AG09309 (cell line): ENCODE data around the gene BTNL9.
"Not testable (repeated sequence)": the region's sequence is repeated elsewhere in the genome, so short reads cannot be mapped to it uniquely, and the experiment has no call there.

ENCODE experiments used
- DNase-seq: peaks from one replicate; pipeline ENCODE4 v3.0.0-alpha.2; 2010; ENCODE audit warnings: low read depth
- H3K4me3 ChIP-seq: 2 replicates; pipeline ENCODE4 v1.5.1; 2011; ENCODE audit warnings: mild to moderate bottlenecking, low read depth, low read length, moderate library complexity; ENCODE audit not compliant: control insufficient read depth
- TF ChIP-seq, protein P1 (sequence below): IDR thresholded peaks from 2 replicates; pipeline ENCODE4 v1.5.1; 2011; ENCODE audit warnings: mild to moderate bottlenecking, low read depth, low read length, inconsistent platforms; ENCODE audit not compliant: insufficient read depth, control insufficient read depth; ENCODE audit errors: missing control alignments

Gene BTNL9

DNA sequence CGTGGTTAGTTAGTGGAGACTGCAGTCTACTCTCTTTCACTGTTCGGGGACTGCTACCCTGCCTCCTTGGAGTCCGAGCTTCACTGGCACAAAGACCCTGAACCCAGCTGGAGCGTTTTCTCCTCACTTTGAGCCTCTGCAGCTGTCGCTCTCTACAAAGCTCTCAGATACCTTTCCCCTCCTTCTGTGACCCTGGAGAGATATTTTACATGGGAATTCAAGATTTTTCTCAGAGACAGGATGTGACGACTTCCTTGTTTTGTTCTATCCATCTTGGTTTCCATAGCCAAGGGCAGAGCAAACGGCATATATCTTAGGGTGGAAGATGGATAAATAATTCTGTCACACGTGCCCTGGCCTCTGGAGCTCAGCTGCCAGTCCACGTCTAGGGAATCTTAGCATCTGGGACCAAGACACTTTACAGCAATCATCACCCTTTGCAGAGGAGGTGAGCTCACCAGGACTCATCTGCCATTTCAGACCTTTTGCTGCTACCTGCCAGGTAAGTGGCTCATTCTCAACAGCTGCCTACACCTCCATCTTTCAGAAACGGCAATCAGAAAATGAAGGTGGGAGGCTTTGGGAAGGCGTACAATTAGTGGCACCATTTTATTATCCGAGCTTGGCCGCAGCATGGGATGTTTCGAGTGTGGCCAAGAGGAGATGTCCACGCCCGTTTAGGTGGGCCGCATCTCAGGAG lies at the start of gene BTNL9:
TSS of gene BTNL9 (plus strand) at position 336 of the 700 bp plus-strand sequence. CDS start 5,224 bp downstream, outside the sequence.
- TF ChIP-seq, protein P1, sequence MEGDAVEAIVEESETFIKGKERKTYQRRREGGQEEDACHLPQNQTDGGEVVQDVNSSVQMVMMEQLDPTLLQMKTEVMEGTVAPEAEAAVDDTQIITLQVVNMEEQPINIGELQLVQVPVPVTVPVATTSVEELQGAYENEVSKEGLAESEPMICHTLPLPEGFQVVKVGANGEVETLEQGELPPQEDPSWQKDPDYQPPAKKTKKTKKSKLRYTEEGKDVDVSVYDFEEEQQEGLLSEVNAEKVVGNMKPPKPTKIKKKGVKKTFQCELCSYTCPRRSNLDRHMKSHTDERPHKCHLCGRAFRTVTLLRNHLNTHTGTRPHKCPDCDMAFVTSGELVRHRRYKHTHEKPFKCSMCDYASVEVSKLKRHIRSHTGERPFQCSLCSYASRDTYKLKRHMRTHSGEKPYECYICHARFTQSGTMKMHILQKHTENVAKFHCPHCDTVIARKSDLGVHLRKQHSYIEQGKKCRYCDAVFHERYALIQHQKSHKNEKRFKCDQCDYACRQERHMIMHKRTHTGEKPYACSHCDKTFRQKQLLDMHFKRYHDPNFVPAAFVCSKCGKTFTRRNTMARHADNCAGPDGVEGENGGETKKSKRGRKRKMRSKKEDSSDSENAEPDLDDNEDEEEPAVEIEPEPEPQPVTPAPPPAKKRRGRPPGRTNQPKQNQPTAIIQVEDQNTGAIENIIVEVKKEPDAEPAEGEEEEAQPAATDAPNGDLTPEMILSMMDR, result no peak
- DNase-seq, result no peak
- no peak within 1 kb of the TSS for H3K4me3 ChIP-seq

DNA sequence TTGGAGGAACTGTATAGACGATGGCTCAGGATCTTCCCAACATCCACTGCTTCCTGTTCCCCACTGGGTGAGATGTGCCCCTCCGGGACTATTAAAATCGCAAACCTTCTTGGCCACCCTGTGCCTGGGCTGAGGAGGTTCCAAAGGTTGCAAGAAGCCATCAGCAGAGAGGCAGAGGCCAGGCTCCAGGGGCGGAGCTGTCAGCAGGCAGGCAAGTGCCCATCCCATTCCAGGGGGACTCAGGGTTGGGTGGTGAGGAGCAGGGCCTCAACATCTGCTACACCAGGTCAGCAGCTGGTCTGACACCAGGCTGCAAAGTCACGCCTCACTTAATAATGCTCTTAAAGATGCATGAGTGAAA lies 49.2 kb upstream of the BTNL9 start:
- TF ChIP-seq, protein P1, result no peak
- no peak for DNase-seq
- H3K4me3 ChIP-seq, result no peak overlapping the region

DNA sequence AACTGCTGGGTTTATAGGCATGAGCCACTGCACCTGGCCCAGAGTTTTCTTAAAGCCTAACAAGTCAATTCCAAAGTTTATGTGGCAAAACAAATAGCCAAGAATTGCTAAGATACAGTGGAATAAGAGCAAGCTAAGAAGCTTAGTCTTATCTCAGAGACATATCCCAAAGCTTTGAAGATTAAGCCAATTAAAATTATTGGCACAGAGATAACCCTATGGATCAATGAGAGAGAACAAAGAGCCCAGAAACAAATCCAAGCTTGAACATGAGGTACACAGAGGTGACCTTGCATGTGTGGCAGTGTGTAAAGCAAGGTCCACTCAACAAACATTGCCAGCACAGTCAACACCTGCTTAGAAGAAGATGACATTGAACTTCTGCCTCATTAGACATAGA lies 38.1 kb upstream of the BTNL9 start:
- DNase-seq, result no peak
- no peak overlapping the region for H3K4me3 ChIP-seq
- TF ChIP-seq, protein P1, result no peak

DNA sequence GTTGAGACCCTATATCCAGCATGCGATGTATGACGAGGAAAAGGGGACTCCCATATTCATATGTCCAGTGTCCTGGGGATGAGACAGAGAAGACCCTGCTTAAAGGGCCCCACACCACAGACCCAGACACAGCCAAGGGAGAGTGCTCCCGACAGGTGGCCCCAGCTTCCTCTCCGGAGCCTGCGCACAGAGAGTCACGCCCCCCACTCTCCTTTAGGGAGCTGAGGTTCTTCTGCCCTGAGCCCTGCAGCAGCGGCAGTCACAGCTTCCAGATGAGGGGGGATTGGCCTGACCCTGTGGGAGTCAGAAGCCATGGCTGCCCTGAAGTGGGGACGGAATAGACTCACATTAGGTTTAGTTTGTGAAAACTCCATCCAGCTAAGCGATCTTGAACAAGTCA lies 34.3 kb upstream of the BTNL9 start:
- TF ChIP-seq, protein P1, result no peak
- no peak overlapping the region for H3K4me3 ChIP-seq
- no peak for DNase-seq

DNA sequence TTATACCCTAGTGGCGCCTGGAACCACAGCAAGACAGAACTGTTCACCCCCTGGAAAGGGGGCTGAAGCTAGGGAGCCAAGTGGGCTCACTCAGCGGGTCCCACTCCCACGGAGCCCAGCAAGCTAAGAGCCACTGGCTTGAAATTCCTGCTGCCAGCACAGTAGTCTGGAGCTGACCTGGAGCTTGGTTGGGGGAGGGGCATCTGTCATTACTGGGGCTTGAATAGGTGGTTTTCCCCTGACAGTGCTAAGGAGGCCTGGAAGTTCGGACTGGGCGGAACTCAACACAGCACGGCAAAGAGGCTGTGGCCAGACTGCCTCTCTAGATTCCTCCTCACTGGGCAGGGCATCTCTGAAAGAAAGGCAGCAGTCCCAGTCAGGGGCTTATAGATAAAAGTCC lies 31.9 kb upstream of the BTNL9 start:
- TF ChIP-seq, protein P1, result no peak
- H3K4me3 ChIP-seq, result no peak overlapping the region
- no peak for DNase-seq

DNA sequence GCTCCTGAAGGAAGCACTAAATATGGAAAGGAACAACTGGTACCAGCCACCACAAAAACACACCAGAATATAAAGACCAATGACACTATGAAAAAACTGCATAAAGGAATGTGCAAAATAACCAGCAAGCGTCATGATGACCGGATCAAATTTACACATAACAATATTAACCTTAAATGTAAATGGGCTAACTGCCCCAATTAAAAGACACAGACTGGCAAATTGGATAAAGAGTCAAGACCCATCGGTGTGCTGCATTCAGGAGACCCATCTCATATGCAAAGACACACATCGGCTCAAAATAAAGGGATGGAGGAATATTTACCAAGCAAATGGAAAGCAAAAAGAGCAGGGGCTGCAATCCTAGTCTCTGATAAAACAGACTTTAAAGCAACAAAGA lies 30.0 kb upstream of the BTNL9 start:
- not testable (repeated sequence) for H3K4me3 ChIP-seq, DNase-seq

DNA sequence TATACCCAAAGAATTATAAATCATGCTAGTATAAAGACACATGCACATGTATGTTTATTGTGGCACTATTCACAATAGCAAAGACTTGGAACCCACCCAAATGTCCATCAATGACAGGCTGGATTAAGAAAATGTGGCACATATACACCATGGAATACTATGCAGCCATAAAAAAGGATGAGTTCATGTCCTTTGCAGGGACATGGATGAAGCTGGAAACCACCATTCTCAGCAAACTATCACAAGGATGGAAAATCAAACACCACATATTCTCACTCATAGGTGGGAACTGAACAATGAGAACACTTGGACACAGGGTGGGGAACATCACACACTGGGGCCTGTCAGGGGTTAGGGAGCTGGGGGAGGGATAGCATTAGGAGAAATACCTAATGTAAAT lies 25.4 kb upstream of the BTNL9 start:
- H3K4me3 ChIP-seq, result not testable (repeated sequence)

DNA sequence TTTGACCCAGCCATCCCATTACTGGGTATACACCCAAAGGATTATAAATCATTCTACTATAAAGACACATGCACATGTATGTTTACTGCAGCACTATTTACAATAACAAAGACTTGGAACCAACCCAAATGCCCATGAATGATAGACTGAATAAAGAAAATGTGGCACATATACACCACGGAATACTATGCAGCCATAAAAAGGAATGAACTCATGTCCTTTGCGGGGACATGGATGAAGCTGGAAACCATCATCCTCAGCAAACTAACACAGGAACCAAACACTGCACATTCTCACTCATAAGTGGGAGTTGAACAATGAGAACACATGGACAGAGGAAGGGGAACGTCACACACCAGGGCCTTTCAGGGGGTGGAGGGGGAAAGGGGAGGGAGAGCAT lies 22.6 kb upstream of the BTNL9 start:
- H3K4me3 ChIP-seq, DNase-seq: not testable (repeated sequence)

More for the DNA sequence above, 25.4 kb upstream of the BTNL9 start:
- not testable (repeated sequence) for DNase-seq

DNA sequence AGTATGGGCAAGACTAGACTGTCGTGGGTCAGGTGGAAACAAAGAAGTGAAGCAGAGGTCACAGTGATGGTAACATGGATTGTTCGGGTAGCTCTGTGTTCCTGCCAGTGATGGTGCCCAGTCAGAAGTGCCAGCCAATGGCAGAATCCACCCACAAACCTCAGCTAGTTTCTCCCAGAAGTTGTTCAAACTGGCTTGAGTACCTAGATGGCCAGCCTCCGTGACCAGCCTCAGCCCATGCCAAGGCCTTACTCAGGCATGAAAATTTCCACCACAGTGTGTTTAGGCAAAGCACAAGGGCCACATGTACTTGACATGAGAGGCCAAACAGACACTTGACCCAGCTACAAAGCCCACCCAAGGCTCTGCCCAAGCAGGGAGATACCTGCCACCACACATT lies 19.4 kb upstream of the BTNL9 start:
- DNase-seq, result no peak
- H3K4me3 ChIP-seq, result no peak overlapping the region
- TF ChIP-seq, protein P1, result no peak
